Measurements from ENCODE around the gene SLX9. TPM values are rescaled to one million over a fixed set of nuclear protein-coding genes. Genes with fewer than 3 reads are reported as not detected.
"Not testable (repeated sequence)": the region's sequence is repeated elsewhere in the genome, so short reads cannot be mapped to it uniquely, and the experiment has no call there.

SLX9 gene
- total RNA-seq, 4 donors from 2014 or later = 8.1 to 46.0 (median 16.6) TPM

GRCh38 chr21:44927587-44928461 is 12.0 kb upstream of the SLX9 start:
- no peaks in the 10 kb centered on the region for H3K9me3 ChIP-seq
- peak overlapping the region in 1 of 4 donors; percentile 17 for H3K4me3 ChIP-seq
- no peak for TF ChIP-seq POLR2A (IDR thresholded peaks at IDR 0.05)
- TF ChIP-seq EP300 (IDR thresholded peaks at IDR 0.05; ENCODE audit: low read depth) = no peak
- no peak for TF ChIP-seq POLR2AphosphoS5 (IDR thresholded peaks at IDR 0.05)
- no peak for TF ChIP-seq CTCF (IDR thresholded peaks at IDR 0.05)
- in situ Hi-C loops (cut with MboI; ENCODE audit: low pct_ligation_motif_present in 1 of 4, low pct_unique_long_range_greater_than_20kb in 1 of 4, low sequenced_read_pairs in 3 of 4) = loop anchor here in 1 of 4 donors (25.0 kb wide), 1 partner anchor 116 kb away; the partner anchor contains the start of genes SUMO3 and UBE2G2
- peak overlapping the region; percentile 48 to 66 (median 57) for H3K27ac ChIP-seq
- WGBS, 2 donors (ENCODE audit: low coverage in 1 of 2) = 0 to 19% methylated on average over 1 to 19 of the region's 19 CpGs
- intact Hi-C loops (cut with DNase I; ENCODE audit: low total_unique reads) = no loop called here
- peaks cover 10 to 41% (median 25%) of the 10 kb centered on the region in 4 donors for H3K4me1 ChIP-seq
- DNase-seq = peak; percentile 54
- no peaks in the 10 kb centered on the region for H3K36me3 ChIP-seq
- peaks cover 67% of the 10 kb centered on the region for H3K27me3 ChIP-seq

GRCh38 chr21:44928500-44929241 is 11.2 kb upstream of the SLX9 start:
- WGBS, 2 donors (ENCODE audit: low coverage in 1 of 2) = 22 to 59% methylated on average over 3 to 15 of the region's 16 CpGs
- in situ Hi-C loops (cut with MboI; ENCODE audit: low pct_ligation_motif_present in 1 of 4, low pct_unique_long_range_greater_than_20kb in 1 of 4, low sequenced_read_pairs in 3 of 4) = loop anchor here in 1 of 4 donors (25.0 kb wide), 1 partner anchor 116 kb away; the partner anchor contains the start of genes SUMO3 and UBE2G2
- H3K4me3 ChIP-seq; H3K9me3 ChIP-seq; DNase-seq; H3K27ac ChIP-seq; intact Hi-C loops (cut with DNase I; ENCODE audit: low total_unique reads); H3K36me3 ChIP-seq: not testable (repeated sequence)
- peaks cover 10 to 45% (median 29%) of the 10 kb centered on the region in 4 donors for H3K4me1 ChIP-seq
- H3K27me3 ChIP-seq = peaks cover 75% of the 10 kb centered on the region

GRCh38 chr21:44929242-44929798 is 10.5 kb upstream of the SLX9 start:
- Histone ChIP-seq H3K27ac (no peak overlapping the region), H3K4me3 (no peak overlapping the region), H3K27me3 (peaks cover 81% of the 10 kb centered on the region), H3K4me1 (peaks cover 10 to 45% (median 29%) of the 10 kb centered on the region in 4 donors), H3K36me3 (no peaks in the 10 kb centered on the region), H3K9me3 (no peaks in the 10 kb centered on the region)
- no peak for TF ChIP-seq EP300 (IDR thresholded peaks at IDR 0.05; ENCODE audit: low read depth)
- TF ChIP-seq CTCF (IDR thresholded peaks at IDR 0.05) = no peak
- TF ChIP-seq POLR2A (IDR thresholded peaks at IDR 0.05) = no peak
- TF ChIP-seq POLR2AphosphoS5 (IDR thresholded peaks at IDR 0.05) = no peak
- intact Hi-C loops (cut with DNase I; ENCODE audit: low total_unique reads) (no loop called here), in situ Hi-C loops (cut with MboI; ENCODE audit: low pct_ligation_motif_present in 1 of 4, low pct_unique_long_range_greater_than_20kb in 1 of 4, low sequenced_read_pairs in 3 of 4) (loop anchor here in 1 of 4 donors (25.0 kb wide), 1 partner anchor 117 kb away; the partner anchor contains the start of genes SUMO3 and UBE2G2)
- WGBS, 2 donors (ENCODE audit: low coverage in 1 of 2) = 96% methylated on average over 6 of the region's 6 CpGs; no CpG with 5 or more reads in 1 of the 2 donors
- DNase-seq = no peak

- no peak overlapping the region for H3K4me3 ChIP-seq
- 34 to 64% methylated on average over 2 to 9 of the region's 9 CpGs for WGBS, 2 donors (ENCODE audit: low coverage in 1 of 2)
- H3K4me1 ChIP-seq = peaks cover 10 to 41% (median 29%) of the 10 kb centered on the region in 4 donors
- intact Hi-C loops (cut with DNase I; ENCODE audit: low total_unique reads) = no loop called here
- H3K36me3 ChIP-seq = no peaks in the 10 kb centered on the region
- TF ChIP-seq POLR2AphosphoS5 (IDR thresholded peaks at IDR 0.05) (no peak), POLR2A (IDR thresholded peaks at IDR 0.05) (no peak), CTCF (IDR thresholded peaks at IDR 0.05) (no peak), EP300 (IDR thresholded peaks at IDR 0.05; ENCODE audit: low read depth) (no peak)
- no peak overlapping the region for H3K27ac ChIP-seq
- no peaks in the 10 kb centered on the region for H3K9me3 ChIP-seq
- DNase-seq = no peak
- in situ Hi-C loops (cut with MboI; ENCODE audit: low pct_ligation_motif_present in 1 of 4, low pct_unique_long_range_greater_than_20kb in 1 of 4, low sequenced_read_pairs in 3 of 4) = loop anchor here in 1 of 4 donors (10.0 to 25.0 kb wide), 2 partner anchors 45 to 118 kb away; partner anchors contain the start of genes SUMO3 and UBE2G2
- H3K27me3 ChIP-seq = peaks cover 85% of the 10 kb centered on the region
These were observed 9.9 kb upstream of the SLX9 start for GRCh38 chr21:44929799-44930542.

All from transverse colon (tissue), 4 donors.